GM10248 (cell line): Measurements from ENCODE around the gene MND1.

Experiments
- CTCF ChIA-PET: fragments of 300-600 bp; sonication (Branson Sonifier 250); formaldehyde crosslinking; extraction: SDS; loops from one replicate; lab custom pipeline; 2021; ENCODE audit warnings: antibody characterized with exemption; lab: Yijun Ruan, JAX
- POLR2A ChIA-PET: fragments of 350-650 bp; sonication (Branson Sonifier 250); formaldehyde crosslinking; extraction: SDS; loops from one replicate; lab custom pipeline; 2020; ENCODE audit warnings: antibody characterized with exemption; lab: Yijun Ruan, JAX
- DNase-seq: peaks from one replicate; pipeline ENCODE4 v3.0.0; 2012; ENCODE audit errors: extremely low spot score
- TF ChIP-seq, protein P1 (sequence below): IDR thresholded peaks from 2 replicates; pipeline ENCODE4 v1.5.1; 2012; ENCODE audit warnings: mild to moderate bottlenecking, low read depth; ENCODE audit errors: extremely low read depth, missing control alignments, control extremely low read depth

MND1 gene

DNA sequence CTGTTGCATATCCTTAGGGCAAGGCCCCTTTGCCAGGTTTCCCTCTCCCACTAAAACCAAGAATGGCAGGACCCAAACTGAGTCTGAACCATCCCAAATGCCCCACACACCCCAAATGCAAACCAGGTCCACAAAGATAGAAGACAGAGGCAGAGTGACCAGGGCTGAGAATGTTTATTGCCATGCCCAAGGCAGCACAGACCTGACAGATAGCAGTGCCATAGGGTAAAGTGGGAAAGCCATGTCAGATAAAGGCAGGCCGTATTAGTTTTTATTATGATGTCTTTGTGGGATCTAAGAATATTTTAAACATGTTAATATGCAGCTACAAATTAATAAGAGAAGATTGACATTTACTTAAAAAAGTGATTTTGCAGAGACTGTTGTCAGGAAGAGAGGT, 29.6 kb upstream of the MND1 start:
- POLR2A ChIA-PET, result no interaction called here
- TF ChIP-seq, protein P1, sequence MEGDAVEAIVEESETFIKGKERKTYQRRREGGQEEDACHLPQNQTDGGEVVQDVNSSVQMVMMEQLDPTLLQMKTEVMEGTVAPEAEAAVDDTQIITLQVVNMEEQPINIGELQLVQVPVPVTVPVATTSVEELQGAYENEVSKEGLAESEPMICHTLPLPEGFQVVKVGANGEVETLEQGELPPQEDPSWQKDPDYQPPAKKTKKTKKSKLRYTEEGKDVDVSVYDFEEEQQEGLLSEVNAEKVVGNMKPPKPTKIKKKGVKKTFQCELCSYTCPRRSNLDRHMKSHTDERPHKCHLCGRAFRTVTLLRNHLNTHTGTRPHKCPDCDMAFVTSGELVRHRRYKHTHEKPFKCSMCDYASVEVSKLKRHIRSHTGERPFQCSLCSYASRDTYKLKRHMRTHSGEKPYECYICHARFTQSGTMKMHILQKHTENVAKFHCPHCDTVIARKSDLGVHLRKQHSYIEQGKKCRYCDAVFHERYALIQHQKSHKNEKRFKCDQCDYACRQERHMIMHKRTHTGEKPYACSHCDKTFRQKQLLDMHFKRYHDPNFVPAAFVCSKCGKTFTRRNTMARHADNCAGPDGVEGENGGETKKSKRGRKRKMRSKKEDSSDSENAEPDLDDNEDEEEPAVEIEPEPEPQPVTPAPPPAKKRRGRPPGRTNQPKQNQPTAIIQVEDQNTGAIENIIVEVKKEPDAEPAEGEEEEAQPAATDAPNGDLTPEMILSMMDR, result no peak
- DNase-seq, result no peak
- CTCF ChIA-PET, result no interaction called here

DNA sequence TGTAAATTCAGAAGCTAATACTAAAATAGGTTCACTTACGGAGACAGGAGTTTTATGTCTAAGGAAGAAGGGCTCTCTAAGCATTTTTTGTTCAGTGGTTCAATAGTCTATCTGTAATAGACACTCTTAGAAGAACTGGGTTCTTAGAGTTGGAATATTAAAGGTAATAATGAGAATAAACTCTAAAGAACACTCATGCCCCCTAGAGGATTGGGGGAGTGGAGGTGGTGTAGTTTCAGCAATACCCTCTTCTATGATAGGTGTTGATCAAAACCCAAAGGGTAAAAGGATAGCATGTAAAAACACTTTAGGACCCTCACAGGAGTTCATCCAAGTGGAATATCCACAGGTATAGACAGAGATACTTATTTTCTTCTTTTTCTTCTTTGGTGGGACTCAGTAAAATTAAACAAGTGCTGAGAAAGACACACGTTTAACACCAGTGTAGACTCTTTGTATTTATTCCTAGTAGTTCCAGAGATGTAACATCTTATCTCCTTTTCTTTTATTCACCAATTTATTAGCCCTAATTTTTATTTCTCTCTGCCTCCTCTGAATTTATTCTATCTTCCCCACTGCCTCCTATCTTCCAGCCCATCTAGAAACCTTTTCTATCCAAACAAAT, 25.7 kb upstream of the MND1 start:
- ChIA-PET POLR2A (no interaction called here), CTCF (interaction anchor here (0.6 to 1.9 kb wide), 8 partner anchors 8 to 176 kb away, joined by 3 to 7 read pairs (median 4); no protein-coding TSS in a partner anchor)
- peak; percentile 66 for DNase-seq
- TF ChIP-seq, protein P1, result peak; percentile 70

DNA sequence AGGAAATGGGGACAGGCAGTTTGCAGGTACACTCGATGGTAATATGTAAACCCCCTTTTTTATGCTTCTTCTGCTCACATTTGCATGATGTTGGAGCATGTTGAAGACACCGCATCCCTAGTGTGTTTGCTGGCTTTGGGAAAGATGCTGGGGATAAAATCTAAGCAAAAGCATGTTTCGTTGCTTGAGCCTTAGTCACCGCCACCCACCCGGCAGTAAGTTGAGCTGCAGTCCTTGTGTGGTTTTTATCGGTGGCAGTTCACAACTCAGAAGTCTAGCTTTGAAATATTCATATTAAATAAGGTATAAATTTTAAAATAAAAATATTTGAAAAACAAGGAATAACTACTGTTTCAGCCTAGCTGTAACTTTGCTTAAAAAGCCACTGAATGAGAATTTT, 21.7 kb upstream of the MND1 start:
- ChIA-PET POLR2A (no interaction called here), CTCF (interaction anchor here (0.7 to 1.3 kb wide), 4 partner anchors 9 to 180 kb away, joined by 3 to 6 read pairs (median 4); partner anchors contain the start of gene MND1)
- no peak for DNase-seq
- TF ChIP-seq, protein P1, result no peak

DNA sequence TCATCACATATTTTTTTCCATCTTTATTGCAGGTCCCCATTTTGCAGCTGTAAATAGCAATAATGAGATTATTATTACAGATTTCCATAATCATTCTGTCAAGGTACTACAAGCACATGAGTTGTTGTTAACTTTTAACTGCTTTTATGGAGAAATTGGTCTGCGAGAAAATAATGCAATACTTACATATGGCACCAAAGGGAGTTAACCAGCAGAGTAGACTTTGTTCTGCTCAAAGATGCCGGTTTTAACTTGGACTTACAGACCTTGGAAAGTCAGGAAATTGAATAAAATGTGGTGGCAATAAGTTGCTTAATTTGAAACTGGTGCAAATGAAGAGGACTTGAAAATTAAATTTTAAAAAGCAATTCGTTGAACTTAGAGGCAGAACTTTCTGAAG, 20.4 kb upstream of the MND1 start:
- ChIA-PET CTCF (interaction anchor here (0.7 to 1.0 kb wide), 2 partner anchors 24 to 240 kb away, joined by 3 read pairs; no protein-coding TSS in a partner anchor), POLR2A (no interaction called here)
- DNase-seq, result no peak
- TF ChIP-seq, protein P1, result no peak

DNA sequence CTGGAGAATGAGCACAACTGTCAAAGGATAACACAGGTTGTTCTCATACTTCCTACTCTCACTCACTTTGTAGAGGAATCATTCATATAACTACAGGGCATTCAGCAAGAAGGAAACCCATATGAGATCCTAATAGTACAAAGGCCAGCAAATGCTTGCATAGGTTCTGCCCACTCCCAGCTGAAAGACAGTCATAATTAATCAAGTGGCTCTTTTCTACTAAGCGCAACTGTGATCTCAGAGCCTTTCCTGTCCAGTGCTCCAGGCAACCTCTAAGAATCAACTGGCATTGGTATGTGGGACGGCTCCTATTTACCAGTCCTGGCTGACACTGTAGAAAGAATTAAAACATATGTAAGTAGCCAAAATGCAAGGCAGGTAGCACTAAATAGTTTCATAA, 18.9 kb upstream of the MND1 start:
- DNase-seq, result no peak
- POLR2A ChIA-PET, result no interaction called here
- TF ChIP-seq, protein P1, result no peak
- CTCF ChIA-PET, result interaction anchor here (0.9 to 1.5 kb wide), 3 partner anchors 10 to 425 kb away, joined by 3 to 4 read pairs (median 3); no protein-coding TSS in a partner anchor

DNA sequence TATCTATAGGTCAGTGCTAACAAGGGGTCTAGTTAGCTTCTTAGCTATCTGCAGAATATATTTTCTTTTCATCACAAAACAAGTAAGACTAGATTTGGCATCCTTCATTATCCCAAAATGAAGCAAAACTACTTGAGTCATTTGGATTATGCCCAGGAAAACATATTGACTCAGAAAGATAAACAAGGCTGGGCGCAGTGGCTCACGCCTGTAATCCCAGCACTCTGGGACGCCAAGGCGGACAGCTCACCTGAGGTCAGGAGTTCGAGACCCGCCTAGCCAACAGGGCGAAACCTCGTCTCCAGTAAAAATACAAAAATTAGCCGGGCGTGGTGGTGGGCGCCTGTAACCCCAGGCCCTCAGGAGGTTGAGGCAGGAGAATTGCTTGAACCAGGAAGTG, 18.0 kb upstream of the MND1 start:
- ChIA-PET POLR2A (no interaction called here), CTCF (interaction anchor here (0.8 to 1.5 kb wide), 5 partner anchors 8 to 424 kb away, joined by 3 to 4 read pairs (median 3); no protein-coding TSS in a partner anchor)
- no peak for DNase-seq
- TF ChIP-seq, protein P1, result no peak
